ENCODE measurements around the gene EIF4G1.
"Not testable (repeated sequence)": the region's sequence is repeated elsewhere in the genome, so short reads cannot be mapped to it uniquely, and the experiment has no call there.

Gene EIF4G1, protein sequence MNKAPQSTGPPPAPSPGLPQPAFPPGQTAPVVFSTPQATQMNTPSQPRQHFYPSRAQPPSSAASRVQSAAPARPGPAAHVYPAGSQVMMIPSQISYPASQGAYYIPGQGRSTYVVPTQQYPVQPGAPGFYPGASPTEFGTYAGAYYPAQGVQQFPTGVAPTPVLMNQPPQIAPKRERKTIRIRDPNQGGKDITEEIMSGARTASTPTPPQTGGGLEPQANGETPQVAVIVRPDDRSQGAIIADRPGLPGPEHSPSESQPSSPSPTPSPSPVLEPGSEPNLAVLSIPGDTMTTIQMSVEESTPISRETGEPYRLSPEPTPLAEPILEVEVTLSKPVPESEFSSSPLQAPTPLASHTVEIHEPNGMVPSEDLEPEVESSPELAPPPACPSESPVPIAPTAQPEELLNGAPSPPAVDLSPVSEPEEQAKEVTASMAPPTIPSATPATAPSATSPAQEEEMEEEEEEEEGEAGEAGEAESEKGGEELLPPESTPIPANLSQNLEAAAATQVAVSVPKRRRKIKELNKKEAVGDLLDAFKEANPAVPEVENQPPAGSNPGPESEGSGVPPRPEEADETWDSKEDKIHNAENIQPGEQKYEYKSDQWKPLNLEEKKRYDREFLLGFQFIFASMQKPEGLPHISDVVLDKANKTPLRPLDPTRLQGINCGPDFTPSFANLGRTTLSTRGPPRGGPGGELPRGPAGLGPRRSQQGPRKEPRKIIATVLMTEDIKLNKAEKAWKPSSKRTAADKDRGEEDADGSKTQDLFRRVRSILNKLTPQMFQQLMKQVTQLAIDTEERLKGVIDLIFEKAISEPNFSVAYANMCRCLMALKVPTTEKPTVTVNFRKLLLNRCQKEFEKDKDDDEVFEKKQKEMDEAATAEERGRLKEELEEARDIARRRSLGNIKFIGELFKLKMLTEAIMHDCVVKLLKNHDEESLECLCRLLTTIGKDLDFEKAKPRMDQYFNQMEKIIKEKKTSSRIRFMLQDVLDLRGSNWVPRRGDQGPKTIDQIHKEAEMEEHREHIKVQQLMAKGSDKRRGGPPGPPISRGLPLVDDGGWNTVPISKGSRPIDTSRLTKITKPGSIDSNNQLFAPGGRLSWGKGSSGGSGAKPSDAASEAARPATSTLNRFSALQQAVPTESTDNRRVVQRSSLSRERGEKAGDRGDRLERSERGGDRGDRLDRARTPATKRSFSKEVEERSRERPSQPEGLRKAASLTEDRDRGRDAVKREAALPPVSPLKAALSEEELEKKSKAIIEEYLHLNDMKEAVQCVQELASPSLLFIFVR (N-terminal part only)

GRCh38 chr3:184314363-184314699 is at the start of gene EIF4G1:
Gene EIF4G1, plus strand, starts transcription at chr3:184314606. Its CDS starts 1,191 bp downstream, at chr3:184315797.
- H3K4me2 ChIP-seq (ENCODE audit: insufficient read depth, low read length): peak within 1 kb of the TSS; percentile 76
- TF ChIP-seq CTCF (IDR thresholded peaks at IDR 0.05; ENCODE audit: borderline replicate concordance, extremely low read depth, low read length, poor library complexity, severe bottlenecking): no peak
- no peak for TF ChIP-seq EZH2 (IDR thresholded peaks at IDR 0.05; ENCODE audit: borderline replicate concordance, low read depth, low read length, severe bottlenecking)
- H3K79me2 ChIP-seq (ENCODE audit: insufficient read depth, low read length): peaks cover 52% of the 10 kb centered on the region
- peak within 1 kb of the TSS; percentile 76 for H2AFZ ChIP-seq (ENCODE audit: low read depth, low read length)
- H3K4me1 ChIP-seq (ENCODE audit: insufficient read depth, low read length): peaks cover 44% of the 10 kb centered on the region
- H3K27me3 ChIP-seq (ENCODE audit: insufficient read depth, low read length, poor library complexity): no peaks in the 10 kb centered on the region
- H3K4me3 ChIP-seq (ENCODE audit: low read depth in 1 of 2, low read length in 2 of 2): peak within 1 kb of the TSS; percentile 91 to 98
- H4K20me1 ChIP-seq (ENCODE audit: insufficient read depth, low read length): peaks cover 42% of the 10 kb centered on the region
- DNase-seq (peak; percentile 93), ATAC-seq (ENCODE audit: insufficient read depth, low read depth) (peak; percentile 87)
- peaks cover 40% of the 10 kb centered on the region for H3K36me3 ChIP-seq (ENCODE audit: insufficient read depth, low read length)
- H3K9ac ChIP-seq (ENCODE audit: low read depth, low read length): peak within 1 kb of the TSS; percentile 97
- peak within 1 kb of the TSS; percentile 89 for H3K27ac ChIP-seq (ENCODE audit: low read length)
- no peaks in the 10 kb centered on the region for H3K9me3 ChIP-seq (ENCODE audit: insufficient read depth, low read length, severe bottlenecking)

DNA sequence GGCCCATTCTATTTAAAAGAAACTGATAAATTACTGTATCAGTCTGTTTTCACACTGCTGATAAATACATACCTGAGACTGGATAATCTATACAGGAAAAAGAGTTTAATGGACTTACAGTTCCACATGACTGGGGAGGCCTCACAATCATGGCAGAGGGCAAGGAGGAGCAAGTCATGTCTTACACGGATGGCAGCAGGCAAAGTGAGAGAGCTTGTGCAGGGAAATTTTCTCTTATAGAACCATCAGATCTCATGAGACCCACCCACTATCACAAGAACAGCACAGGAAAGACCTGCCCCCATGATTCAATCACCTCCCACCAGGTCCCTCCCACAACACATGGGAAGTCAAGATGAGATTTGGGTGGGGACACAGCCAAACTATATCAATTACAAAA is 47.2 kb upstream of the EIF4G1 start:
- not testable (repeated sequence) for DNase-seq; H3K27ac ChIP-seq (ENCODE audit: low read length); H3K4me1 ChIP-seq (ENCODE audit: insufficient read depth, low read length); H2AFZ ChIP-seq (ENCODE audit: low read depth, low read length); H3K4me3 ChIP-seq (ENCODE audit: low read depth in 1 of 2, low read length in 2 of 2); H3K9me3 ChIP-seq (ENCODE audit: insufficient read depth, low read length, severe bottlenecking); ATAC-seq (ENCODE audit: insufficient read depth, low read depth); H3K36me3 ChIP-seq (ENCODE audit: insufficient read depth, low read length); H3K4me2 ChIP-seq (ENCODE audit: insufficient read depth, low read length); H3K27me3 ChIP-seq (ENCODE audit: insufficient read depth, low read length, poor library complexity); H3K9ac ChIP-seq (ENCODE audit: low read depth, low read length); H3K79me2 ChIP-seq (ENCODE audit: insufficient read depth, low read length); H4K20me1 ChIP-seq (ENCODE audit: insufficient read depth, low read length)

DNA sequence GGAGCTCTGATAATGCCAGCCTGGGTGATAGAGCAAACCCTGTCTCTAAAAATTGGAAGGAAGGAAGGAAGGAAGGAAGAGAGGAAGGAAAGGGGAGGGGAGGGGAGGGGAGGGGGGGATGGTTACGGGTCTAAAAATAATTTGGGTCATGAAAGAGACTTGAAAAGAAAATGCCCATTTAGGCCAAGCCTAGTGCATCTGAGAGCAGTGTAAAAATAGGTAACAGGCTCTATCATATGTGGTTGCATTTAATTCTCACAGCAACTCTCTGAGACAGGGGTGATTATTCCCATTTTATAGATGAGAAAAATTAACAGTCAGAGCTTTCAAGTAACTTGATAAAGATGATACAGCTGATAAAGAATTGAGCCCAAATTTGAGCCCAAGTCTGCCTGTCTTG is 42.1 kb upstream of the EIF4G1 start:
- Histone ChIP-seq H3K9me3 (ENCODE audit: insufficient read depth, low read length, severe bottlenecking) (no peaks in the 10 kb centered on the region), H3K79me2 (ENCODE audit: insufficient read depth, low read length) (no peaks in the 10 kb centered on the region), H3K27me3 (ENCODE audit: insufficient read depth, low read length, poor library complexity) (no peaks in the 10 kb centered on the region), H3K36me3 (ENCODE audit: insufficient read depth, low read length) (no peaks in the 10 kb centered on the region), H4K20me1 (ENCODE audit: insufficient read depth, low read length) (no peaks in the 10 kb centered on the region), H3K4me3 (ENCODE audit: low read depth in 1 of 2, low read length in 2 of 2) (no peak overlapping the region), H3K4me2 (ENCODE audit: insufficient read depth, low read length) (no peak overlapping the region), H2AFZ (ENCODE audit: low read depth, low read length) (no peak overlapping the region), H3K9ac (ENCODE audit: low read depth, low read length) (no peak overlapping the region), H3K4me1 (ENCODE audit: insufficient read depth, low read length) (no peaks in the 10 kb centered on the region), H3K27ac (ENCODE audit: low read length) (no peak overlapping the region)
- DNase-seq (no peak), ATAC-seq (ENCODE audit: insufficient read depth, low read depth) (no peak)
- no peak for TF ChIP-seq CTCF (IDR thresholded peaks at IDR 0.05; ENCODE audit: borderline replicate concordance, extremely low read depth, low read length, poor library complexity, severe bottlenecking)
- no peak for TF ChIP-seq EZH2 (IDR thresholded peaks at IDR 0.05; ENCODE audit: borderline replicate concordance, low read depth, low read length, severe bottlenecking)

All from DND-41 (cell line).